GM12878 (cell line): ENCODE measurements around the gene IQGAP2. TPM values are rescaled to one million over a fixed set of nuclear protein-coding genes. Genes with fewer than 3 reads are reported as not detected.

Experiments
- ATAC-seq: fragments of 200-7000 bp; cut with Tn5 transposase; 3 replicates; pipeline ENCODE4 v1.9.1; 2020; ENCODE audit warnings: mild to moderate bottlenecking, moderate library complexity
- BruUV-seq: library from RNA; stranded (reverse); fragments of 400-500 nt; replicated peaks from 2 replicates; lab custom pipeline; 2021; lab: Mats Ljungman, UMichigan
- CTCF ChIA-PET: fragments of 300-600 bp; sonication (Branson Sonifier 250); formaldehyde crosslinking; extraction: SDS; loops from one replicate; lab custom pipeline; 2021; ENCODE audit warnings: inconsistent platforms; lab: Yijun Ruan, JAX
- POLR2A ChIA-PET: fragments of 350-600 bp; formaldehyde crosslinking; extraction: SDS; loops from one replicate; lab custom pipeline; 2021; ENCODE audit warnings: inconsistent platforms; lab: Charles Lee
- RAD21 ChIA-PET: fragments of 300-600 bp; sonication (Branson Sonifier 250); formaldehyde crosslinking; loops from one replicate; lab custom pipeline; 2023; ENCODE audit warnings: antibody characterized with exemption; ENCODE audit not compliant: unreplicated experiment; lab: Charles Lee
- SMC1A ChIA-PET: fragments of 300-600 bp; sonication (Branson Sonifier 250); formaldehyde crosslinking; loops from one replicate; lab custom pipeline; 2023; ENCODE audit not compliant: unreplicated experiment, uncharacterized antibody; lab: Charles Lee
- DNase-seq: peaks from one replicate; pipeline ENCODE4 v3.0.0-alpha.2; 2011; ENCODE audit warnings: low read depth, low spot score
- FAIRE-seq: peaks from 3 replicates; lab custom pipeline; 2011; peaks lifted over from hg19 to GRCh38; lab: Jason Lieb, UNC
- H2AFZ ChIP-seq: 2 replicates; pipeline ENCODE4 v1.6.0; 2011; ENCODE audit warnings: low read depth, low read length, control low read depth; ENCODE audit not compliant: control insufficient read depth
- H3K27ac ChIP-seq: 2 replicates; pipeline ENCODE4 v1.5.1; 2011; ENCODE audit warnings: control low read depth; ENCODE audit not compliant: control insufficient read depth, insufficient read depth
- H3K27me3 ChIP-seq, 2 experiments: replicated peaks in 1 of 2; 2 replicates each; pipeline versions ENCODE4 v1.6.0 to v1.6.1; 2011; ENCODE audit warnings: low read length in 1 of 2; ENCODE audit not compliant: control insufficient read depth in 2 of 2, insufficient read depth in 2 of 2
- H3K36me3 ChIP-seq, 2 experiments: 2 replicates each; pipeline ENCODE4 v1.5.1; 2011; ENCODE audit warnings: low read length in 1 of 2; ENCODE audit not compliant: control insufficient read depth in 2 of 2, insufficient read depth in 2 of 2
- H3K4me1 ChIP-seq: 2 replicates; pipeline ENCODE4 v1.6.1; 2011; ENCODE audit warnings: mild to moderate bottlenecking, low read length, moderate library complexity, mixed read lengths; ENCODE audit not compliant: control insufficient read depth, insufficient read depth
- H3K4me2 ChIP-seq: 2 replicates; pipeline ENCODE4 v1.6.0; 2011; ENCODE audit warnings: control low read depth; ENCODE audit not compliant: control insufficient read depth, insufficient read depth
- H3K4me3 ChIP-seq: fragments of 200-600 bp; sonication (generic); 2 replicates; pipeline ENCODE4 v1.5.1; 2016
- H3K79me2 ChIP-seq: 2 replicates; pipeline ENCODE4 v1.6.0; 2011; ENCODE audit warnings: low read length; ENCODE audit not compliant: control insufficient read depth, insufficient read depth
- H3K9ac ChIP-seq: 2 replicates; pipeline ENCODE4 v1.8.0; 2011; ENCODE audit warnings: low read length, control low read depth, mixed read lengths; ENCODE audit not compliant: control insufficient read depth, insufficient read depth
- H3K9me3 ChIP-seq: replicated peaks from 3 replicates; pipeline ENCODE4 v1.5.1; 2011; ENCODE audit warnings: mild to moderate bottlenecking, low read length; ENCODE audit not compliant: control insufficient read depth, insufficient read depth
- H4K20me1 ChIP-seq: 2 replicates; pipeline ENCODE4 v1.6.0; 2011; ENCODE audit not compliant: control insufficient read depth, insufficient read depth
- GABPA ChIP-seq: IDR thresholded peaks from 2 replicates; pipeline ENCODE4 v1.6.1; 2014; ENCODE audit warnings: antibody characterized with exemption, low read depth, mild to moderate bottlenecking, inconsistent platforms
- IKZF2 ChIP-seq, 2 experiments: fragments of 450-650 bp; IDR thresholded peaks; 2 replicates each; pipeline ENCODE4 v1.6.1; 2017; ENCODE audit warnings: mild to moderate bottlenecking in 2 of 2, moderate library complexity in 2 of 2
- LARP7 ChIP-seq: fragments of 450-650 bp; IDR thresholded peaks from 2 replicates; pipeline ENCODE4 v1.6.1; 2017; ENCODE audit warnings: mild to moderate bottlenecking
- POLR2AphosphoS2 ChIP-seq: IDR thresholded peaks from 2 replicates; pipeline ENCODE4 v1.6.1; 2011; ENCODE audit warnings: low read depth, mild to moderate bottlenecking, low read length, improper control_type of control experiment, moderate library complexity
- WGBS: methylation state at CpG from one replicate; pipeline ENCODE4 v1.1.6; 2016; ENCODE audit warnings: low lambda C conversion rate; ENCODE audit not compliant: insufficient replicate concordance, insufficient coverage; ENCODE audit errors: missing lambda C conversion rate; 5-methylcytosine and 5-hydroxymethylcytosine counted together
- in situ Hi-C: fragments of 300-500 bp; cut with MboI; formaldehyde crosslinking; loops from 9 replicates; pipeline ENCODE4 v1.14.3; 2018; ENCODE audit warnings: mixed read lengths
- intact Hi-C: fragments of 100-400 bp; cut with micrococcal nuclease; formaldehyde crosslinking; loops from one replicate; pipeline ENCODE4 v1.14.2; 2022; ENCODE audit not compliant: unreplicated experiment
- polyA plus RNA-seq, 11 experiments: library from polyadenylated mRNA; depleted of rRNA in 4 of 11; unstranded in 6 of 11; stranded (reverse) in 5 of 11; fragments of >200 nt; fragmentation: Nextera tagmentation in 4 of 11; fragmentation: Illumina TruSeq in 1 of 11; extraction: Ambion mirVana in 4 of 11; extraction: Trizol in 1 of 11; gene quantifications; 1 replicate in 1 of 11; 2 replicates in 10 of 11; pipeline versions ENCODE4 v1.2.1 to v1.2.3, GENCODE V29; 2011 to 2016; ENCODE audit warnings: inconsistent platforms in 2 of 11, missing spikeins in 2 of 11, low read depth in 1 of 11
- total RNA-seq, 4 experiments: library from RNA; depleted of rRNA in 3 of 4; stranded (reverse); fragments of >200 nt in 3 of 4; fragmentation: Illumina TruSeq in 1 of 4; extraction: Trizol in 1 of 4; gene quantifications; 2 replicates each; pipeline versions ENCODE4 v1.2.1 to v1.2.3, GENCODE V29; 2013 to 2021

Gene IQGAP2
- total and polyA plus RNA-seq, 10 of the 15 experiments (the other 5 are each of a cell fraction or from before 2014, with no cell fraction given) = 14.5 to 41.4 (median 21.8) TPM

- Histone ChIP-seq H3K9me3 (no peaks in the 10 kb centered on the region), H3K36me3 (no peaks in the 10 kb centered on the region; a peak in 2 of 4 replicates), H4K20me1 (no peaks in the 10 kb centered on the region), H3K4me1 (peaks cover 5% of the 10 kb centered on the region; the same call in 1 of the 2 replicates), H3K27me3 (no peaks in the 10 kb centered on the region), H3K9ac (no peak overlapping the region), H3K4me3 (no peak overlapping the region), H2AFZ (no peak overlapping the region), H3K79me2 (no peaks in the 10 kb centered on the region), H3K27ac (no peak overlapping the region), H3K4me2 (no peak overlapping the region)
- ChIA-PET SMC1A (interaction anchor here (0.6 to 2.1 kb wide), 8 partner anchors 11 to 116 kb away, joined by 3 to 12 read pairs (median 4); no protein-coding TSS in a partner anchor), POLR2A (interaction anchor here (0.8 to 1.5 kb wide), 2 partner anchors 12 to 18 kb away, joined by 3 to 4 read pairs; no protein-coding TSS in a partner anchor), RAD21 (interaction anchor here (1.1 kb wide), 1 partner anchor 34 kb away, joined by 3 read pairs; no protein-coding TSS in a partner anchor), CTCF (interaction anchor here (1.0 to 1.8 kb wide), 6 partner anchors 13 to 271 kb away, joined by 3 to 5 read pairs (median 3); partner anchors contain the start of gene IQGAP2)
- ATAC-seq (no peak), FAIRE-seq (no peak), DNase-seq (no peak)
- in situ Hi-C loops = no loop called here
- 89% methylated on average over 4 of the region's 4 CpGs for WGBS
- intact Hi-C loops = no loop called here
- no TSS peak for BruUV-seq
- no peak for TF ChIP-seq IKZF2 (IDR thresholded peaks at IDR 0.05)
These were observed 173.9 kb downstream of the IQGAP2 start for GRCh38 chr5:76576996-76577395.

GRCh38 chr5:76579166-76579937 is 176.3 kb downstream of the IQGAP2 start:
- ChIA-PET SMC1A (interaction anchor here (0.6 to 1.1 kb wide), 2 partner anchors 158 to 195 kb away, joined by 3 to 5 read pairs; no protein-coding TSS in a partner anchor), CTCF (interaction anchor here (1.5 kb wide), 1 partner anchor 9 kb away, joined by 4 read pairs; no protein-coding TSS in a partner anchor), RAD21 (interaction anchor here (0.6 to 5.4 kb wide), 3 partner anchors 86 to 195 kb away, joined by 3 to 127 read pairs (median 5); partner anchors contain the start of gene IQGAP2), POLR2A (no interaction called here)
- 90% methylated on average over 7 of the region's 7 CpGs for WGBS
- no TSS peak for BruUV-seq
- Histone ChIP-seq H3K9ac (no peak overlapping the region), H3K27ac (no peak overlapping the region), H3K4me1 (peaks cover 14% of the 10 kb centered on the region; the same call in 1 of the 2 replicates), H3K4me3 (no peak overlapping the region), H4K20me1 (no peaks in the 10 kb centered on the region), H3K4me2 (no peak overlapping the region), H2AFZ (no peak overlapping the region), H3K36me3 (no peaks in the 10 kb centered on the region; a peak in 2 of 4 replicates), H3K27me3 (no peaks in the 10 kb centered on the region), H3K9me3 (no peaks in the 10 kb centered on the region), H3K79me2 (no peaks in the 10 kb centered on the region)
- intact Hi-C loops (no loop called here), in situ Hi-C loops (no loop called here)
- TF ChIP-seq POLR2AphosphoS2 = no peak
- TF ChIP-seq GABPA = no peak
- TF ChIP-seq LARP7 = no peak
- FAIRE-seq = no peak
- no peak for ATAC-seq
- DNase-seq = no peak
